T-helper 2 cell (primary cell): ENCODE results near the gene TMEM184B.
A peak's percentile ranks its signal among the peaks of the same experiment; 100 is the strongest.
"Not testable (repeated sequence)": the region's sequence is repeated elsewhere in the genome, so short reads cannot be mapped to it uniquely, and the experiment has no call there.

ENCODE experiments used
- DNase-seq, 5 experiments: peaks; one replicate each; pipeline versions ENCODE4 v3.0.0 to v3.0.0-alpha.2; 2012 to 2022

TMEM184B gene

GRCh38 chr22:38177571-38177925 is 95.3 kb downstream of the TMEM184B start:
- DNase-seq, result not testable (repeated sequence)

- peak in 2 of 5 experiments; percentile 18 to 64 for DNase-seq
These were observed 95.8 kb downstream of the TMEM184B start for GRCh38 chr22:38177044-38177443.

- DNase-seq, result peak in 2 of 5 experiments; percentile 68 to 75
These were observed 96.6 kb downstream of the TMEM184B start for GRCh38 chr22:38176170-38176741.

DNA sequence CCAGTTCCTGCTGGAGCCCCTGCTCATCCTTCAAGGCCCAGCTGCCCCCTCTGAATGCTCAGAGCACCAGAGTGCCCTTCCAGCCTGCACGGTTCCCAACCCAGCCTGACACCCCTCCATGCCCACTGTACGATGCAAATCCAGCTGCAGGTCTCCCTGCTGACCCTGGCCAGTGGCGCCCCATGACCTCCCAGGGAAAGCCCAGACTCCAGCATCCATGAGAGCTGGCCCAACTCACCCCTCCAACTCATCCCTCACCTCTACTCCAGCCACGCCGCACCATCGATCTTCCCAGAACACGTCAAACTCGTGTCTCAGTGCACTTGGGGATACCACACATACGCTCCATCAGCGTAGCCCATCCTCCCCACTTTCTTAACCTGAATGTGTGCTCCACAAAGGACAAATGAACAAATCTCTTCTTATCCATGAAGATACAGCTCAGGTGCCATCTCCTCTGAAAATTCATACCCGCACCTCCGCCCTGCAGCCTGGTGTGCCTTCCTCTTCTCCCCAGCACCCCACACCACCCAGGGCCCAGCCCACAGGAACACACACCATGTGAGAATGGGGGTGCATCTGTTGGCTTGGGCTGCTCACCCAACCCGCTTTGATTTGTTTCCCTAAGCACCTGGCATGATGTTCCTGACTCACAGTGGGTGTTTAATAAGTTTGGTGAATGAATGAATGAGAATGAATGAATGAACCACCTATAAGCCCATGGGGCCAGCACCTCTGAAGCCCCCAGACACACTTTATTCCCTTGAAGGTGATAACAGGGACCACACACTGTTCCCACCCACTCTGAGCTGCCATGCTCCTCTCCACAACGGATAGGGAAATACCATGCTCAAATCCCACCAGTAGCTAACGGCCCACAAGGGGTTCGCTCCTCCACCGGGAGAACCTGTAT is 97.3 kb downstream of the TMEM184B start:
- DNase-seq, result no peak

- no peak for DNase-seq
These were observed 98.2 kb downstream of the TMEM184B start for GRCh38 chr22:38174626-38175025.

DNA sequence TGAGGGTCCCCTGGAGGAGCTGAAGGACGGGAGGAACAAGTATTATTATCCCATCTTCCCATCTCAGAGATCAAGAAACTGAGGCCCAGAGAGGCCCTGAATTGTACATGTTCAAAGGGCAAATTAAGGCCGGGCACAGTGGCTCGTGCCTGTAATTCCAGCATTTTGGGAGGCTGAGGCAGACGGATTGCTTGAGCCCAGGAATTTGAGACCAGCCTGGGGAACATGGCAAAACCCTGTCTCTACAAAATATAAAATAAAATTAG is 99.2 kb downstream of the TMEM184B start:
- no peak for DNase-seq

DNA sequence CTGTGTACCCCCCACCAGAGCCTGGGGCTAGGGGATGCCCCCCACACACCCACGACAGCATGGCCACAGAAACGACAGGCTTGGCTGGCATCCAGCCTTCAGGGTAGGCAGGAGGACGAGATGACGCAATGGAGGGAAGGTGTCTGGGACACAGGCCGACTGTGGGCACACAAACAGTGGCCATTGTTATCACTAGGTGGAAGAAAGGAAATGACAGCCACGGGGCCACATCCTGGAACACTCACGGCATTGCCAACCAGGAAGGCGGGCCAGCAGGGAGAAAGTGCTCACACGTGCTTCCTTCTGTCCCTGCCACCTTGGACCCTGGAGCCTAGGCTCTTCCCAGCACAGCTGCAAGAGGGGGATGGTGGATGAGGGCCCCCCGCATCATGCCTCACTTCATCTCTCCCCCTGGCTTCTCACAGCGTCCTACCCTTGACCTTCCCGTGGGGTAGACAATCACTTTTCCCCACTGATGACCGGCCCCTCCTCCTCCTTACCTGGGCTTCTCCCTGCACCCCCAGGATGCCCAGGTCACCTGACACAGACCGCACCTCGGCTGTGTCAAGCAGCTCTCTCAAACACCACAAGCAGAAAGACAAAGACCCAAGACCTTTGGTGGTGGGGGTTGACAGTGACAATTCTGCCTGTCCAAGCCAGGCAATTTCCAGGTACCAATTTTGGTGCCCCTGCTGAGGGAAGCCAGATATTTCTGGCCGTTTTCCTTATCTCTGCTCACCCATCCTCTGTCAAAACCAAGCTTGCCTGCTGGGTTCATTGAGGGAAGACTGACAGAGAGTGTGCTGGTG is 99.8 kb downstream of the TMEM184B start:
- peak in 2 of 5 experiments; percentile 50 to 88 for DNase-seq

GRCh38 chr22:38171927-38172831 is 100.6 kb downstream of the TMEM184B start:
- DNase-seq, result no peak

GRCh38 chr22:38170469-38170868 is 102.3 kb downstream of the TMEM184B start:
- DNase-seq, result no peak
